Endothelial cell of umbilical vein (primary cell): ENCODE data around the gene ACP5. TPM values are rescaled to one million over a fixed set of nuclear protein-coding genes. Genes with fewer than 3 reads are reported as not detected.
A peak's percentile ranks its signal among the peaks of the same experiment; 100 is the strongest.

Source experiments
- BruUV-seq: library from RNA; stranded (reverse); fragments of 400-500 nt; replicated peaks from 2 replicates; lab custom pipeline; 2021; lab: Mats Ljungman, UMichigan
- CTCF ChIA-PET: fragments of 300-600, 350-600 bp; sonication (Branson Sonifier 250); formaldehyde crosslinking; loops from one replicate; lab custom pipeline; 2021; ENCODE audit warnings: antibody characterized with exemption, inconsistent platforms; lab: Charles Lee
- POLR2A ChIA-PET: fragments of 300-600, 350-600 bp; sonication (Branson Sonifier 250); formaldehyde crosslinking; loops from one replicate; lab custom pipeline; 2021; ENCODE audit warnings: antibody characterized with exemption, inconsistent platforms; lab: Charles Lee
- DNase-seq: peaks from one replicate; pipeline ENCODE4 v3.0.0-alpha.2; 2011; ENCODE audit warnings: low read depth, low spot score
- FAIRE-seq: peaks from 2 replicates; lab custom pipeline; 2011; peaks lifted over from hg19 to GRCh38; lab: Jason Lieb, UNC
- H2AFZ ChIP-seq: 2 replicates; pipeline ENCODE4 v1.6.0; 2012; ENCODE audit warnings: low read depth, low read length, control low read depth, inconsistent platforms
- H3K27ac ChIP-seq: 2 replicates; pipeline ENCODE4 v1.5.1; 2011; ENCODE audit warnings: low read depth, mild to moderate bottlenecking, control low read depth, low read length, moderate library complexity; ENCODE audit not compliant: insufficient read depth
- H3K27me3 ChIP-seq, 2 experiments: 2 replicates each; pipeline versions ENCODE4 v1.6.0 to v1.6.1; 2011; ENCODE audit warnings: low read length in 2 of 2, mixed read lengths in 1 of 2; ENCODE audit not compliant: control insufficient read depth in 2 of 2, insufficient read depth in 2 of 2
- H3K36me3 ChIP-seq, 2 experiments: 2 replicates in 1 of 2; 3 replicates in 1 of 2; pipeline ENCODE4 v1.5.1; 2011; ENCODE audit warnings: low read length in 2 of 2, mild to moderate bottlenecking in 1 of 2, moderate library complexity in 1 of 2; ENCODE audit not compliant: control insufficient read depth in 2 of 2, insufficient read depth in 2 of 2; ENCODE audit errors: extremely low read depth in 1 of 2
- H3K4me1 ChIP-seq: 3 replicates; pipeline ENCODE4 v1.5.1; 2011; ENCODE audit warnings: mild to moderate bottlenecking, low read length; ENCODE audit not compliant: control insufficient read depth, insufficient read depth; ENCODE audit errors: extremely low read depth
- H3K4me2 ChIP-seq: 2 replicates; pipeline ENCODE4 v1.6.1; 2011; ENCODE audit warnings: low read length, control low read depth, mixed read lengths; ENCODE audit not compliant: insufficient read depth
- H3K4me3 ChIP-seq, 3 experiments: fragments of 200-600 bp in 1 of 3; sonication (generic), shearing (Covaris generic) in 1 of 3; replicated peaks in 1 of 3; 2 replicates each; pipeline ENCODE4 v1.5.1; 2011 to 2016; ENCODE audit warnings: control low read depth in 3 of 3, low read length in 3 of 3, mild to moderate bottlenecking in 2 of 3, inconsistent platforms in 1 of 3, low read depth in 1 of 3, moderate library complexity in 1 of 3; ENCODE audit not compliant: insufficient read depth in 1 of 3
- H3K79me2 ChIP-seq: 2 replicates; pipeline ENCODE4 v1.6.0; 2012; ENCODE audit warnings: low read length, inconsistent platforms; ENCODE audit not compliant: control insufficient read depth, insufficient read depth
- H3K9ac ChIP-seq: replicated peaks from 2 replicates; pipeline ENCODE3; 2011; ENCODE audit warnings: low read length, control low read depth; ENCODE audit not compliant: insufficient read depth; ENCODE audit errors: extremely low read depth
- H3K9me1 ChIP-seq: replicated peaks from 3 replicates; pipeline ENCODE4 v1.6.0; 2011; ENCODE audit warnings: mild to moderate bottlenecking, low read length; ENCODE audit not compliant: control insufficient read depth, insufficient read depth; ENCODE audit errors: extremely low read depth
- H3K9me3 ChIP-seq: replicated peaks from 2 replicates; pipeline ENCODE4 v1.5.1; 2012; ENCODE audit warnings: low read length, inconsistent platforms; ENCODE audit not compliant: control insufficient read depth, insufficient read depth
- H4K20me1 ChIP-seq: replicated peaks from 2 replicates; pipeline ENCODE3; 2011; ENCODE audit warnings: mild to moderate bottlenecking, low read length; ENCODE audit not compliant: control insufficient read depth, insufficient read depth; ENCODE audit errors: extremely low read depth
- FOS ChIP-seq: IDR thresholded peaks from 2 replicates; pipeline ENCODE4 v1.6.1; 2011; ENCODE audit warnings: mild to moderate bottlenecking, low read length, moderate library complexity, borderline replicate concordance; ENCODE audit not compliant: insufficient read depth
- GATA2 ChIP-seq: IDR thresholded peaks from 2 replicates; pipeline ENCODE4 v1.7.0; 2011; ENCODE audit warnings: low read depth, mild to moderate bottlenecking, moderate library complexity, mixed read lengths, low read length; ENCODE audit not compliant: insufficient read length, insufficient read depth
- POLR2A ChIP-seq: IDR thresholded peaks from 2 replicates; pipeline ENCODE4 v1.6.1; 2012; ENCODE audit warnings: low read depth, mild to moderate bottlenecking, control low read depth, low read length
- POLR2AphosphoS5 ChIP-seq: IDR thresholded peaks from 2 replicates; pipeline ENCODE4 v1.6.1; 2012; ENCODE audit warnings: low read depth, mild to moderate bottlenecking, control low read depth, low read length, moderate library complexity; ENCODE audit not compliant: insufficient read depth
- dilution Hi-C: fragments of 300-500 bp; cut with MboI; formaldehyde crosslinking; loops from one replicate; pipeline ENCODE4 v1.15.0; 2019; ENCODE audit warnings: low sequenced_read_pairs; ENCODE audit not compliant: extremely low pct_ligation_motif_present
- intact Hi-C: fragments of 100-400 bp; cut with micrococcal nuclease; formaldehyde crosslinking; loops from one replicate; pipeline ENCODE4 v1.10.0; 2022
- polyA plus RNA-seq, 4 experiments: library from polyadenylated mRNA; depleted of rRNA in 3 of 4; stranded (reverse) in 3 of 4; unstranded in 1 of 4; fragments of >200 nt; gene quantifications; 2 replicates each; pipeline versions ENCODE4 v1.2.1 to v1.2.3, GENCODE V29; 2011 to 2012; ENCODE audit warnings: missing spikeins in 1 of 4
- total RNA-seq: library from RNA; stranded (reverse); gene quantifications from 2 replicates; pipeline ENCODE4 v1.2.3, GENCODE V29; 2021
- TF ChIP-seq, protein P1 (sequence below): IDR thresholded peaks from 2 replicates; pipeline ENCODE4 v1.6.1; 2011; ENCODE audit not compliant: insufficient read depth, insufficient read length

Gene ACP5
- total and polyA plus RNA-seq, 2 donors (not counting 3 experiments of a cell fraction or from before 2014, with no cell fraction given) = 1.3 TPM; not detected in 1

DNA sequence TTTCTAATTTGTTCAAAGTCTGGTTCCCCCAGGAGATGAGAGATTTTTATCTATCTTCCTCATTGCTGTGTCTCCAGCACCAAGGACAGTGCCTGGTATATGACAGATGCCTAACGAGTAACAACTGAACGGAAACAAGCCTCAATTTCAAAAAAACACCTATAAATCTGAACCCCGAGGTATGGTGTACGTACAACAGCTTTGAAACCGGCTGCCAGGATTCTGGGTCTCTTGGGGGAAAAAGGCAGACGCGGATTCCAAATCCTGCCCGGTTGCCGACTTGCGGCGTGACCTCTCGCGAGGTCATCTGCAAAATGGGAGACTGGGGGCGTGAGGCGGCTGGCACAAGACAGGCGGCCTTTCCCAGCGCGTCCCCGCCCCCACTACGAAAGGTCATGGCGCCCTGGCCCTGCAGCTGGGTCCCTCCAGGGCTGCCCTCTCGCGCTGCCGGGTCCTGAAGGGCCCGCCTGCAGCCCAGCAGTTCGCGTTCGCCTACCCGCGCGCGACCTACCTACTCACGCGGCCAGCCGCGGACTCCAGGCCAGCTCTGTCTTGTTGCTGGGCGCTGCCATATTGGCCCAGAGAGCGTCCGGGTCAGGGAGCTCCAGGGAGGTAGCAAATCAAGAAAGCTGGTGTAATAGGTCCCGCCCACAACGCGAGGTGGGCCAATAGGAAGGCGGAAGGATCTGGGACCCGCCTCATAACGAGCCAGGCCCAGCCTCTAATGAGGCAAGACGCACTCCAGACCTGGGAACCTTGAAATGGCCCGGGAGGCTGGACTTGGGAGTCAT, 48.7 kb downstream of the ACP5 start, which contains the start of gene ECSIT:
TSS of gene ECSIT (minus strand) at position 584 of the 791 bp plus-strand sequence. CDS start 9,964 bp downstream, outside the sequence.
- Histone ChIP-seq H3K4me2 (peak within 1 kb of the TSS; percentile 67), H3K9ac (peak within 1 kb of the TSS; percentile 86), H3K9me3 (no peaks in the 10 kb centered on the region), H4K20me1 (no peaks in the 10 kb centered on the region), H3K79me2 (peaks cover 6% of the 10 kb centered on the region), H3K27ac (peak within 1 kb of the TSS; percentile 82), H3K36me3 (no peaks in the 10 kb centered on the region), H2AFZ (peak within 1 kb of the TSS; percentile 86), H3K4me3 (peak within 1 kb of the TSS; percentile 52 to 98 (median 90)), H3K4me1 (peaks cover 8% of the 10 kb centered on the region), H3K9me1 (no peaks in the 10 kb centered on the region), H3K27me3 (no peaks in the 10 kb centered on the region)
- TF ChIP-seq FOS = no peak
- TF ChIP-seq POLR2A = no peak
- peak; percentile 77 for TF ChIP-seq POLR2AphosphoS5
- peak; percentile 64 for TF ChIP-seq GATA2
- TF ChIP-seq, protein P1, sequence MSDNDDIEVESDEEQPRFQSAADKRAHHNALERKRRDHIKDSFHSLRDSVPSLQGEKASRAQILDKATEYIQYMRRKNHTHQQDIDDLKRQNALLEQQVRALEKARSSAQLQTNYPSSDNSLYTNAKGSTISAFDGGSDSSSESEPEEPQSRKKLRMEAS = peak; percentile 9
- TSS peak; percentile 74 for BruUV-seq
- DNase-seq (peak; percentile 99), FAIRE-seq (peak; percentile 99)
- POLR2A ChIA-PET = interaction anchor here (0.6 kb wide), 1 partner anchor 1307 kb away, joined by 5 read pairs; no protein-coding TSS in a partner anchor
- dilution Hi-C loops (no loop called here), intact Hi-C loops (loop anchor here (1.0 to 2.0 kb wide), 3 partner anchors 23 to 58 kb away; partner anchors contain the start of genes ELOF1 and ZNF653)
- CTCF ChIA-PET = interaction anchor here (1.2 kb wide), 1 partner anchor 235 kb away, joined by 3 read pairs; no protein-coding TSS in a partner anchor

Other genes with a start within 250 kb of the ACP5 start
- gene RAB3D, start 238.0 kb downstream of the ACP5 start, total RNA-seq = 41.1 and 48.2 TPM in 2 replicates
- gene RAB3D, start 238.0 kb downstream of the ACP5 start, polyA plus RNA-seq = 34.1 and 35.4 TPM in 2 replicates
- 57.3 and 58.9 TPM in 2 replicates for gene TMEM205, start 231.4 kb downstream of the ACP5 start, total RNA-seq
- gene TMEM205, start 231.4 kb downstream of the ACP5 start, polyA plus RNA-seq = 345 and 364 TPM in 2 replicates
- 30.3 and 31.6 TPM in 2 replicates for gene CCDC159, start 231.1 kb downstream of the ACP5 start, total RNA-seq
- 28.2 and 30.0 TPM in 2 replicates for gene CCDC159, start 231.1 kb downstream of the ACP5 start, polyA plus RNA-seq
- gene PLPPR2, start 222.2 kb downstream of the ACP5 start, total RNA-seq = 22.8 and 23.7 TPM in 2 replicates
- gene PLPPR2, start 222.2 kb downstream of the ACP5 start, polyA plus RNA-seq = 28.7 and 34.5 TPM in 2 replicates
- gene SWSAP1, start 203.0 kb downstream of the ACP5 start, total RNA-seq = 2.7 and 3.7 TPM in 2 replicates
- gene SWSAP1, start 203.0 kb downstream of the ACP5 start, polyA plus RNA-seq = 4.4 and 4.8 TPM in 2 replicates
- 11.4 and 12.6 TPM in 2 replicates for gene EPOR, start 193.3 kb downstream of the ACP5 start, total RNA-seq
- gene EPOR, start 193.3 kb downstream of the ACP5 start, polyA plus RNA-seq = 17.3 and 23.5 TPM in 2 replicates
- 1.7 and 5.2 TPM in 2 replicates for gene RGL3, start 158.3 kb downstream of the ACP5 start, total RNA-seq
- 0.23 and 0.56 TPM in 2 replicates for gene RGL3, start 158.3 kb downstream of the ACP5 start, polyA plus RNA-seq
- 0.97 TPM in 1 of 2 replicates, not detected in the other for gene ODAD3, start 142.5 kb downstream of the ACP5 start, total RNA-seq
- gene ODAD3, start 142.5 kb downstream of the ACP5 start, polyA plus RNA-seq = 0.05 and 0.14 TPM in 2 replicates
- gene PRKCSH, start 142.0 kb downstream of the ACP5 start, total RNA-seq = 387 and 425 TPM in 2 replicates
- gene PRKCSH, start 142.0 kb downstream of the ACP5 start, polyA plus RNA-seq = 215 and 267 TPM in 2 replicates
- gene ELAVL3, start 96.6 kb downstream of the ACP5 start, total RNA-seq = 0.07 TPM in 1 of 2 replicates, not detected in the other
- gene ELAVL3, start 96.6 kb downstream of the ACP5 start, polyA plus RNA-seq = not detected in 2 replicates
- gene ZNF653, start 71.8 kb downstream of the ACP5 start, total RNA-seq = 7.0 and 9.8 TPM in 2 replicates
- 7.1 and 8.7 TPM in 2 replicates for gene ZNF653, start 71.8 kb downstream of the ACP5 start, polyA plus RNA-seq
- 32.4 and 36.7 TPM in 2 replicates for gene ECSIT, start 48.5 kb downstream of the ACP5 start, total RNA-seq
- 47.2 and 54.0 TPM in 2 replicates for gene ECSIT, start 48.5 kb downstream of the ACP5 start, polyA plus RNA-seq
- not detected in 2 replicates for gene CNN1, start 38.8 kb downstream of the ACP5 start, total RNA-seq
- gene CNN1, start 38.8 kb downstream of the ACP5 start, polyA plus RNA-seq = 0.76 and 1.0 TPM in 2 replicates
- gene ELOF1, start 18.4 kb downstream of the ACP5 start, total RNA-seq = 39.4 and 49.9 TPM in 2 replicates
- gene ELOF1, start 18.4 kb downstream of the ACP5 start, polyA plus RNA-seq = 80.2 and 92.6 TPM in 2 replicates
- gene ZNF627, start 19.8 kb upstream of the ACP5 start, total RNA-seq = 9.7 and 11.2 TPM in 2 replicates
- 5.6 and 5.9 TPM in 2 replicates for gene ZNF627, start 19.8 kb upstream of the ACP5 start, polyA plus RNA-seq
- 3.8 and 4.4 TPM in 2 replicates for gene ZNF823, start 161.3 kb upstream of the ACP5 start, total RNA-seq
- gene ZNF823, start 161.3 kb upstream of the ACP5 start, polyA plus RNA-seq = 1.1 and 1.4 TPM in 2 replicates
- 2.4 and 4.5 TPM in 2 replicates for gene ZNF441, start 189.4 kb upstream of the ACP5 start, total RNA-seq
- 1.2 and 1.9 TPM in 2 replicates for gene ZNF441, start 189.4 kb upstream of the ACP5 start, polyA plus RNA-seq
- 0.85 and 1.1 TPM in 2 replicates for gene ZNF491, start 220.9 kb upstream of the ACP5 start, total RNA-seq
- 0.35 and 0.55 TPM in 2 replicates for gene ZNF491, start 220.9 kb upstream of the ACP5 start, polyA plus RNA-seq
- gene ZNF440, start 236.6 kb upstream of the ACP5 start, total RNA-seq = 9.1 and 13.3 TPM in 2 replicates
- 1.5 and 2.2 TPM in 2 replicates for gene ZNF440, start 236.6 kb upstream of the ACP5 start, polyA plus RNA-seq